GM18951 (cell line): ENCODE results near the gene VPS33B.
"Not testable (repeated sequence)": the region's sequence is repeated elsewhere in the genome, so short reads cannot be mapped to it uniquely, and the experiment has no call there.

Experiments used
- POLR2A ChIP-seq: IDR thresholded peaks from 4 replicates; pipeline ENCODE4 v1.6.1; 2011; ENCODE audit warnings: mild to moderate bottlenecking; ENCODE audit not compliant: insufficient read length, insufficient read depth; ENCODE audit errors: extremely low read depth
- in situ Hi-C: fragments of 300-500 bp; cut with MboI; formaldehyde crosslinking; loops from one replicate; pipeline ENCODE4 v1.12.0; 2022; ENCODE audit warnings: low sequenced_read_pairs, mixed read lengths, inconsistent platforms; ENCODE audit not compliant: unreplicated experiment

The VPS33B gene

GRCh38 chr15:91049378-91050127 is 27.2 kb upstream of the VPS33B start:
- TF ChIP-seq POLR2A: no peak
- in situ Hi-C loops: no loop called here

DNA sequence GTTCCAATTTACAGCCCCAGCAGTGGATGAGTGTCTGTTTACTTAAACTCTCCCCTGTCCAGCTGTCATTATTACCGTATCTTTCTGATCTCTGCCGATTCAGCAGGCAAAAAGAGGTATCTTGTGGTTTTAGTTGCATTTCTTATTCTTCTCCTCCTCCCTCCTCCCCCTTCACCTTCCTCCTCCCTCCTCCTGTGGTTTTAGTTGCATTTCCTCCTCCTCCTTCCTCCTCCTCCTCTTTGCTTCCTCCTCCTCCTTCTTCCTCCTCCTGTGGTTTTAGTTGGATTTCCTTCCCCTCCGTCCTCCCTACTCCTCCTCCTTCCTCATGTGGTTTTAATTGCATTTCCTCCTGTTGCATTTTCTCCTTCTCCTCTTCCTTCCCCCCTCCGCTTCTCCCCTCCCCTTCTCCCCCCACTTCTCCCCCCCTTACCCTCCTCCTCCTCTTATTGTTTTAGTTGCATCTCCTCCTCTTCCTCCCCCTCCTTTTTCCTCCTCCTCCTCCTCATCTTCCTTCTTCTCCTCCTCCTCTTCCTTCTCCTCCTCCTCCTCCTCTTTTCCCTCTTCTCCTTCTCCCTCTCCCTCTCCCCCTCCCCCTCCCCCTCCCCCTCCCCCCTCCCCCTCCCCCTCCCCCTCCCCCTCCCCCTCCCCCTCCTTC is 25.3 kb upstream of the VPS33B start:
- no peak for TF ChIP-seq POLR2A
- in situ Hi-C loops: no loop called here

DNA sequence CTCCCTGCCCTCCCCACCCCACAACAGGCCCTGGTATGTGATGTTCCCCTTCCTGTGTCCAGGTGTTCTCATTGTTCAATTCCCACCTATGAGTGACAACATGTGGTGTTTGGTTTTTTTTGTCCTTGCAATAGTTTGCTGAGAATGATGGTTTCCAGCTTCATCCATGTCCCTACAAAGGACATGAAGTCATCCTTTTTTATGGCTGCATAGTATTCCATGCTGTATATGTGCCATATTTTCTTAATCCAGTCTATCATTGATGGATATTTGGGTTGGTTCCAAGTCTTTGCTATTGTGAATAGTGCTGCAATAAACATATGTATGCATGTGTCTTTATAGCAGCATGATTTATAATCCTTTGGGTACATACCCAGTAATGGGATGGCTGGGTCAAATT is 23.7 kb upstream of the VPS33B start:
- in situ Hi-C loops: not testable (repeated sequence)

DNA sequence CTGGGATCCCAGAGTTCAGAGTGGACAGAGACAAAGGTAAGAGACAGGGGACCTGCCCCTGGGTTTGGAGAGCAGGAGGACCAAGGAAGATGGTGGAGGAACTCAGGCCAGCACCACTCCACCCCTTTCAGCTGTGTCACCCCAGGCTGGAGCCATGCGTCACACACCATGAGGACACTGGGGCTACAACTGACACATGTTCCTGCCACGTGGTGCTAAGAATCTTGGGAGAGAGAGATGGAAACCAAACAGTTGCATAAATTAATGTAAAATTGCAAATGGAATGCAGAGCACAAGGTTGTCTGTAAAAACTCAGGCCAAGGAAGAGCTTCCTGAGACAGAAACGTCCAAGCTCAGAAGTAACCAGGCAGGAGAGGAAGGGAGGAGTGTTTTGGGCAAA is 22.7 kb upstream of the VPS33B start:
- no peak for TF ChIP-seq POLR2A
- in situ Hi-C loops: no loop called here

GRCh38 chr15:91043202-91043874 is 20.9 kb upstream of the VPS33B start:
- in situ Hi-C loops: no loop called here
- no peak for TF ChIP-seq POLR2A

GRCh38 chr15:91040856-91041255 is 18.5 kb upstream of the VPS33B start:
- in situ Hi-C loops: no loop called here
- TF ChIP-seq POLR2A: no peak

GRCh38 chr15:91039996-91040395 is 17.6 kb upstream of the VPS33B start:
- TF ChIP-seq POLR2A: no peak
- in situ Hi-C loops: no loop called here

- in situ Hi-C loops: no loop called here
- no peak for TF ChIP-seq POLR2A
Observed at GRCh38 chr15:91032919-91033803, 10.8 kb upstream of the VPS33B start.

DNA sequence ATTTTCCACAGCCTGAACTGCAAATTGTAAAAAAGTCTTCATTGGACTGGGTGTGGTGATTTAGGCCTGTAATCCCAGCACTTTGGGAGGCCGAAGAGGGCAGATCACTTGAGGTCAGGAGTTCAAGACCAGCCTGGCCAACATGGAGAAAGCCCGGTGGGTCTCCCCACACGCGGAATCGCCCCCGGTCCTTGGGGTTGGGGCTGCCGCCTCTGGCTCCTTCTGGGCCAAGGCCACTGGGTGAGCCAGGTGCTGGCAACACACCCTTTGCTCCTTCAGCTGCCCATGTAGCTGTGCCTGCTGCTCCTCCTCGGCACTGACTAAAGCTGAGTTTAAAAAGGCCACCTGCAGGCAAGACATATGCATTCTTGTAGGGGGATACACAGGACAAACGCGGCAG is 9.4 kb upstream of the VPS33B start:
- TF ChIP-seq POLR2A: no peak
- in situ Hi-C loops: no loop called here

DNA sequence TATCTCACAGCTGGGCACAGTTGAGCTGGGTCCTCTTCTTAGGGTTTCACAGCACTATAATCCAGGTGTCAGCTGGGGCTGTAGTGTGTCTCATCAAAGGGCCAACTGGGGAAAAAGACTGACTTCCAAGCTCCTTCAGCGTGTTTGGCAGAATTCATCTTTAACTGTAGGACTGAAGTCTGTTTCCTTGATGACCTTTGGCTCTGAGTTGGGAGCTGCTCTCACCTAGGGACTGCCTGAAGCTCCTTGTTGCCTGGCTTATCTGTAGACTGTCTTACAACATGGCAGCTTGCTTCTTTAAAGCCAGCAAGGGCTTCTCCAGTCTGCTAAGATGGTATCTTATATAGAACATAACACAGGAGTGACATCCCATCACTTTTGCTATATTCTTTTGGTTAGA is 5.3 kb upstream of the VPS33B start:
- no peak for TF ChIP-seq POLR2A
- in situ Hi-C loops: no loop called here

DNA sequence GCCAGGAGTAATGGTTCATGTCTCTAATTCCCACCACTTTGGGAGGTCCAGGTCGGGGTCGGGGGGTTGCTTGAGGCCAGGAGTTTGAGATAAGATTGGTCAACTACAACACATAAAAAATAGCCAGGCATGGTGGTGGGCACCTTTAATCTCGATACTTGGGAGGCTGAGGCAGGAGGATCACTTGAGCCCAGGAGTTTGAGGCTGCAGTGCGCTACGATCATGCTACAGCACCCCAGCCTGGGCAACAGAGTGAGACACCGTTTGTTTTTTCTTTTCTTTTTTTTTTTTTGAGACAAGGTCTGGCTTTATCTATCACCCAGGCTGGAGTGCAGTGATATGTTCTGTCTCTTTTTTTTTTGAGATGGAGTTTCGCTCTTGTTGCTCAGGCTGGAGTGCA is 1.3 kb upstream of the VPS33B start:
- in situ Hi-C loops: no loop called here
- no peak for TF ChIP-seq POLR2A

- no peak for TF ChIP-seq POLR2A
- in situ Hi-C loops: no loop called here
Observed at GRCh38 chr15:91022832-91023129, 387 bp upstream of the VPS33B start.

GRCh38 chr15:91021516-91022074 is 799 bp downstream of the VPS33B start:
- in situ Hi-C loops: no loop called here
- TF ChIP-seq POLR2A: no peak
